HCT116 (cell line): ENCODE results near the gene ACOT9. TPM values are rescaled to one million over a fixed set of nuclear protein-coding genes. Genes with fewer than 3 reads are reported as not detected.

ENCODE experiments used
- ATAC-seq: fragments of 200-7000 bp; cut with Tn5 transposase; 2 replicates; pipeline ENCODE4 v1.9.1; 2020; ENCODE audit warnings: mild to moderate bottlenecking, moderate library complexity
- BruUV-seq: library from RNA; stranded (reverse); fragments of 400-500 nt; replicated peaks from 2 replicates; lab custom pipeline; 2021; lab: Mats Ljungman, UMichigan
- CTCF ChIA-PET: fragments of 300-600 bp; sonication (Branson Sonifier 250); formaldehyde crosslinking; loops from one replicate; lab custom pipeline; 2021; ENCODE audit warnings: antibody characterized with exemption; lab: Charles Lee
- POLR2A ChIA-PET: fragments of 300-600, 350-600 bp; sonication (Branson Sonifier 250); formaldehyde crosslinking; loops from one replicate; lab custom pipeline; 2021; ENCODE audit warnings: antibody characterized with exemption; lab: Charles Lee
- RAD21 ChIA-PET, 2 experiments: fragments of 300-600 bp; sonication (Branson Sonifier 250); formaldehyde crosslinking; loops; one replicate each; lab custom pipeline; 2023; ENCODE audit warnings: low total read pairs in 2 of 2; ENCODE audit not compliant: uncharacterized antibody in 2 of 2, unreplicated experiment in 2 of 2, low non-redundant PET in 1 of 2; lab: Charles Lee
- DNase-seq: peaks from one replicate; pipeline ENCODE4 v3.0.0-alpha.2; 2010; ENCODE audit warnings: low read depth, low spot score
- H2AFZ ChIP-seq: fragments of 200-600 bp; shearing (Covaris generic), sonication (generic); 2 replicates; pipeline ENCODE4 v1.6.1; 2017; ENCODE audit warnings: low read depth, mixed run types, mixed read lengths, antibody characterized with exemption, low read length; ENCODE audit not compliant: poor library complexity, severe bottlenecking
- H3K27ac ChIP-seq: 2 replicates; pipeline ENCODE4 v1.5.1; 2012; ENCODE audit warnings: low read depth, low read length
- H3K27me3 ChIP-seq: fragments of 200-600 bp; sonication (generic); 2 replicates; pipeline ENCODE4 v1.6.1; 2016; ENCODE audit warnings: mixed run types, low read length, mixed read lengths; ENCODE audit not compliant: insufficient read depth
- H3K36me3 ChIP-seq, 2 experiments: fragments of 200-500 bp in 1 of 2; fragments of 200-600 bp in 1 of 2; sonication (Bioruptor generic) in 1 of 2; sonication (generic) in 1 of 2; 2 replicates each; pipeline versions ENCODE4 v1.5.1 to v1.6.1; 2014 to 2016; ENCODE audit warnings: low read length in 2 of 2, inconsistent platforms in 1 of 2, mixed read lengths in 1 of 2, mixed run types in 1 of 2; ENCODE audit not compliant: insufficient read depth in 2 of 2, control insufficient read depth in 1 of 2
- H3K4me1 ChIP-seq, 2 experiments: fragments of 200-600 bp in 1 of 2; sonication (generic) in 1 of 2; 2 replicates each; pipeline versions ENCODE4 v1.5.1 to v1.6.1; 2012 to 2017; ENCODE audit warnings: low read length in 2 of 2, inconsistent platforms in 1 of 2, mild to moderate bottlenecking in 1 of 2, mixed read lengths in 1 of 2, mixed run types in 1 of 2, moderate library complexity in 1 of 2; ENCODE audit not compliant: insufficient read depth in 2 of 2, control insufficient read depth in 1 of 2
- H3K4me2 ChIP-seq: fragments of 200-600 bp; sonication (generic); 2 replicates; pipeline ENCODE4 v1.6.1; 2017; ENCODE audit warnings: mixed run types, low read length, mixed read lengths
- H3K4me3 ChIP-seq, 2 experiments: fragments of 200-600 bp in 1 of 2; sonication (generic) in 1 of 2; replicated peaks in 1 of 2; 2 replicates each; pipeline ENCODE4 v1.5.1; 2011 to 2016; ENCODE audit warnings: low read length in 2 of 2, control low read depth in 1 of 2, low read depth in 1 of 2, mild to moderate bottlenecking in 1 of 2, mixed read lengths in 1 of 2, mixed run types in 1 of 2
- H3K79me2 ChIP-seq: fragments of 200-600 bp; sonication (generic); 2 replicates; pipeline ENCODE4 v1.6.1; 2017; ENCODE audit warnings: mild to moderate bottlenecking, mixed run types, low read length, moderate library complexity, mixed read lengths; ENCODE audit not compliant: insufficient read depth
- H3K9ac ChIP-seq: fragments of 200-600 bp; sonication (generic); 2 replicates; pipeline ENCODE4 v1.6.1; 2016; ENCODE audit warnings: low read length, mixed read lengths
- H3K9me2 ChIP-seq: fragments of 200-600 bp; sonication (generic), shearing (Covaris generic); 2 replicates; pipeline ENCODE4 v1.6.1; 2017; ENCODE audit warnings: mixed run types, mild to moderate bottlenecking, moderate library complexity; ENCODE audit not compliant: insufficient read depth
- H3K9me3 ChIP-seq, 2 experiments: fragments of 200-500 bp in 1 of 2; fragments of 200-600 bp in 1 of 2; sonication (Bioruptor generic) in 1 of 2; sonication (generic) in 1 of 2; 2 replicates each; pipeline ENCODE4 v1.6.1; 2014 to 2017; ENCODE audit warnings: low read length in 2 of 2, mixed read lengths in 2 of 2, inconsistent platforms in 1 of 2, low read depth in 1 of 2, mild to moderate bottlenecking in 1 of 2, mixed run types in 1 of 2, moderate library complexity in 1 of 2; ENCODE audit not compliant: control insufficient read depth in 1 of 2, insufficient read depth in 1 of 2
- H4K20me1 ChIP-seq: fragments of 200-600 bp; sonication (generic), shearing (Covaris generic); 2 replicates; pipeline ENCODE4 v1.6.1; 2017; ENCODE audit warnings: mixed run types, mild to moderate bottlenecking, moderate library complexity; ENCODE audit not compliant: insufficient read depth
- CBX3 ChIP-seq: IDR thresholded peaks from 2 replicates; pipeline ENCODE4 v1.6.1; 2012; ENCODE audit warnings: low read depth
- CEBPB ChIP-seq: IDR thresholded peaks from 2 replicates; pipeline ENCODE4 v1.6.1; 2012; ENCODE audit warnings: low read depth
- EGR1 ChIP-seq: IDR thresholded peaks from 2 replicates; pipeline ENCODE4 v1.6.1; 2012; ENCODE audit warnings: low read depth
- ELF1 ChIP-seq: IDR thresholded peaks from 2 replicates; pipeline ENCODE4 v1.6.1; 2012; ENCODE audit warnings: low read depth, borderline replicate concordance
- EZH2 ChIP-seq: fragments of 200-600 bp; sonication (generic); IDR thresholded peaks from 2 replicates; pipeline ENCODE4 v1.6.1; 2017; ENCODE audit warnings: antibody characterized with exemption, mixed run types
- EZH2phosphoT487 ChIP-seq: fragments of 200-600 bp; IDR thresholded peaks from 2 replicates; pipeline ENCODE4 v1.6.1; 2018; ENCODE audit warnings: antibody characterized with exemption, borderline replicate concordance
- FOSL1 ChIP-seq: IDR thresholded peaks from 2 replicates; pipeline ENCODE4 v1.6.1; 2012; ENCODE audit warnings: low read depth
- JUND ChIP-seq: IDR thresholded peaks from 2 replicates; pipeline ENCODE4 v1.6.1; 2012
- POLR2A ChIP-seq: IDR thresholded peaks from 2 replicates; pipeline ENCODE4 v1.7.0; 2011; ENCODE audit warnings: borderline replicate concordance; ENCODE audit not compliant: insufficient read depth, insufficient read length; ENCODE audit errors: extremely low read depth
- POLR2AphosphoS5 ChIP-seq: IDR thresholded peaks from 2 replicates; pipeline ENCODE4 v1.6.1; 2011; ENCODE audit warnings: mild to moderate bottlenecking, low read depth, low read length, moderate library complexity
- RAD21 ChIP-seq: IDR thresholded peaks from 2 replicates; pipeline ENCODE4 v1.6.1; 2012; ENCODE audit warnings: low read depth, mild to moderate bottlenecking
- SIN3A ChIP-seq: IDR thresholded peaks from 2 replicates; pipeline ENCODE4 v1.6.1; 2012; ENCODE audit warnings: low read depth
- SRF ChIP-seq: IDR thresholded peaks from 2 replicates; pipeline ENCODE4 v1.6.1; 2012; ENCODE audit warnings: low read depth
- YY1 ChIP-seq: IDR thresholded peaks from 2 replicates; pipeline ENCODE4 v1.6.1; 2011; ENCODE audit warnings: low read length, low read depth, moderate library complexity, mild to moderate bottlenecking; ENCODE audit not compliant: insufficient replicate concordance; ENCODE audit errors: extremely low read depth
- ZFX ChIP-seq: fragments of 450-650 bp; IDR thresholded peaks from 2 replicates; pipeline ENCODE4 v1.6.1; 2017
- ZNF274 ChIP-seq: fragments of 200-500 bp; sonication (Bioruptor generic); IDR thresholded peaks from 2 replicates; pipeline ENCODE4 v1.6.1; 2014; ENCODE audit warnings: mild to moderate bottlenecking, low read depth, low read length, inconsistent platforms
- intact Hi-C: fragments of 100-400 bp; cut with micrococcal nuclease; formaldehyde crosslinking; loops from 2 replicates; pipeline ENCODE4 v1.10.0; 2022
- total RNA-seq: library from RNA; stranded (reverse); gene quantifications from one replicate; pipeline ENCODE4 v1.2.1, GENCODE V29; 2021; ENCODE audit not compliant: unreplicated experiment
- TF ChIP-seq, protein P1 (sequence below): IDR thresholded peaks from 2 replicates; pipeline ENCODE4 v1.6.1; 2011; ENCODE audit warnings: mild to moderate bottlenecking, low read length, moderate library complexity; ENCODE audit not compliant: insufficient replicate concordance; ENCODE audit errors: extremely low read depth
- TF ChIP-seq, protein P2 (sequence below): IDR thresholded peaks from 2 replicates; pipeline ENCODE4 v1.6.1; 2012
- TF ChIP-seq, protein P3 (sequence below): IDR thresholded peaks from 2 replicates; pipeline ENCODE4 v1.6.1; 2012
- TF ChIP-seq, protein P4 (sequence below), 3 experiments: fragments of 200-600 bp in 1 of 3; sonication (generic) in 1 of 3; IDR thresholded peaks in 2 of 3; conservative IDR thresholded peaks in 1 of 3; 2 replicates each; pipeline ENCODE4 v1.5.1; 2012 to 2017; ENCODE audit warnings: low read depth in 2 of 3, low read length in 2 of 3, antibody characterized with exemption in 1 of 3, borderline replicate concordance in 1 of 3, control low read depth in 1 of 3, mild to moderate bottlenecking in 1 of 3, mixed read lengths in 1 of 3, mixed run types in 1 of 3, moderate library complexity in 1 of 3; ENCODE audit not compliant: insufficient read depth in 1 of 3

Gene ACOT9
- total RNA-seq, 1 experiment from 2014 or later, result 59.7 TPM

DNA sequence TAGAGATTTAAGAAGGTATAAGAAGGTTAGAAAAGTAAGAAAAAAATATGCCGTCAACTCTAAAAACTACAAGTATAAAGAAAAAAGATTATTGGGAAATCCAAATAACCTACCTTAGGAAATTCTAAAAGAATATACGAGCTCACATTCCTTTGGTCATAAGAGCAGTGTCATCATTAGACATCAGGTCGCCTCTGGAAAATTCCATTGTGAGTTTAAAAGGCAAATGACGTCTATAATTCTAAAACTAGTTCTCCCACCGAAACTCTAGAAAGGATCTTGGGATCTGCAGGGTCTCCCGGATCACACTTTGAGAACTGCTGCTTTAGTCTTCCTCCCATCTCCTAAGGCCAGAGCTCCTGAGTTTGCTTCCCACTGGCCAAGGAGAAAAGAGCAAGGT, 39.4 kb upstream of the ACOT9 start:
- Histone ChIP-seq H4K20me1 (0 out of 2 replicates have a peak, but pooled peaks cover 6% of the 10 kb centered on the region), H3K27me3 (no peaks in the 10 kb centered on the region), H3K4me3 (peak overlapping the region; percentile 21 to 39), H3K9me3 (no peaks in the 10 kb centered on the region), H3K27ac (peak overlapping the region; percentile 90), H3K4me1 (peaks cover 26 to 60% of the 10 kb centered on the region in 2 experiments), H3K9me2 (no peaks in the 10 kb centered on the region), H3K79me2 (peaks cover 18% of the 10 kb centered on the region), H3K9ac (peak overlapping the region; percentile 56), H2AFZ (no peak overlapping the region), H3K36me3 (peaks cover 7 to 17% of the 10 kb centered on the region in 2 experiments), H3K4me2 (peak overlapping the region; percentile 64)
- DNase-seq (no peak), ATAC-seq (no peak)
- ChIA-PET POLR2A (interaction anchor here (0.6 to 7.7 kb wide), 20 partner anchors 11 to 272 kb away, joined by 3 to 75 read pairs (median 4); partner anchors contain the start of gene ACOT9), RAD21 (interaction anchor here in 1 of 2 experiments (1.4 kb wide), 1 partner anchor 119 kb away, joined by 5 read pairs; no protein-coding TSS in a partner anchor)
- BruUV-seq, result TSS peak; percentile 71
- TF ChIP-seq, protein P1, sequence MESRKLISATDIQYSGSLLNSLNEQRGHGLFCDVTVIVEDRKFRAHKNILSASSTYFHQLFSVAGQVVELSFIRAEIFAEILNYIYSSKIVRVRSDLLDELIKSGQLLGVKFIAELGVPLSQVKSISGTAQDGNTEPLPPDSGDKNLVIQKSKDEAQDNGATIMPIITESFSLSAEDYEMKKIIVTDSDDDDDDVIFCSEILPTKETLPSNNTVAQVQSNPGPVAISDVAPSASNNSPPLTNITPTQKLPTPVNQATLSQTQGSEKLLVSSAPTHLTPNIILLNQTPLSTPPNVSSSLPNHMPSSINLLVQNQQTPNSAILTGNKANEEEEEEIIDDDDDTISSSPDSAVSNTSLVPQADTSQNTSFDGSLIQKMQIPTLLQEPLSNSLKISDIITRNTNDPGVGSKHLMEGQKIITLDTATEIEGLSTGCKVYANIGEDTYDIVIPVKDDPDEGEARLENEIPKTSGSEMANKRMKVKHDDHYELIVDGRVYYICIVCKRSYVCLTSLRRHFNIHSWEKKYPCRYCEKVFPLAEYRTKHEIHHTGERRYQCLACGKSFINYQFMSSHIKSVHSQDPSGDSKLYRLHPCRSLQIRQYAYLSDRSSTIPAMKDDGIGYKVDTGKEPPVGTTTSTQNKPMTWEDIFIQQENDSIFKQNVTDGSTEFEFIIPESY, result no peak
- TF ChIP-seq, protein P2, sequence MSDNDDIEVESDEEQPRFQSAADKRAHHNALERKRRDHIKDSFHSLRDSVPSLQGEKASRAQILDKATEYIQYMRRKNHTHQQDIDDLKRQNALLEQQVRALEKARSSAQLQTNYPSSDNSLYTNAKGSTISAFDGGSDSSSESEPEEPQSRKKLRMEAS, result no peak
- no peak for TF ChIP-seq SRF
- TF ChIP-seq YY1, result no peak
- TF ChIP-seq POLR2A, result no peak
- TF ChIP-seq EZH2, result no peak
- no peak for TF ChIP-seq EGR1
- no peak for TF ChIP-seq SIN3A
- TF ChIP-seq RAD21, result no peak
- TF ChIP-seq ZNF274, result no peak
- no peak for TF ChIP-seq POLR2AphosphoS5
- no peak for TF ChIP-seq EZH2phosphoT487
- TF ChIP-seq, protein P3, sequence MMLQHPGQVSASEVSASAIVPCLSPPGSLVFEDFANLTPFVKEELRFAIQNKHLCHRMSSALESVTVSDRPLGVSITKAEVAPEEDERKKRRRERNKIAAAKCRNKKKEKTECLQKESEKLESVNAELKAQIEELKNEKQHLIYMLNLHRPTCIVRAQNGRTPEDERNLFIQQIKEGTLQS, result no peak
- TF ChIP-seq ZFX, result no peak
- TF ChIP-seq FOSL1, result no peak
- TF ChIP-seq JUND, result no peak
- TF ChIP-seq ELF1, result no peak
- no peak for TF ChIP-seq CEBPB
- TF ChIP-seq CBX3, result no peak
- TF ChIP-seq, protein P4, sequence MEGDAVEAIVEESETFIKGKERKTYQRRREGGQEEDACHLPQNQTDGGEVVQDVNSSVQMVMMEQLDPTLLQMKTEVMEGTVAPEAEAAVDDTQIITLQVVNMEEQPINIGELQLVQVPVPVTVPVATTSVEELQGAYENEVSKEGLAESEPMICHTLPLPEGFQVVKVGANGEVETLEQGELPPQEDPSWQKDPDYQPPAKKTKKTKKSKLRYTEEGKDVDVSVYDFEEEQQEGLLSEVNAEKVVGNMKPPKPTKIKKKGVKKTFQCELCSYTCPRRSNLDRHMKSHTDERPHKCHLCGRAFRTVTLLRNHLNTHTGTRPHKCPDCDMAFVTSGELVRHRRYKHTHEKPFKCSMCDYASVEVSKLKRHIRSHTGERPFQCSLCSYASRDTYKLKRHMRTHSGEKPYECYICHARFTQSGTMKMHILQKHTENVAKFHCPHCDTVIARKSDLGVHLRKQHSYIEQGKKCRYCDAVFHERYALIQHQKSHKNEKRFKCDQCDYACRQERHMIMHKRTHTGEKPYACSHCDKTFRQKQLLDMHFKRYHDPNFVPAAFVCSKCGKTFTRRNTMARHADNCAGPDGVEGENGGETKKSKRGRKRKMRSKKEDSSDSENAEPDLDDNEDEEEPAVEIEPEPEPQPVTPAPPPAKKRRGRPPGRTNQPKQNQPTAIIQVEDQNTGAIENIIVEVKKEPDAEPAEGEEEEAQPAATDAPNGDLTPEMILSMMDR (IDR thresholded peaks at IDR 0.05 in 2 of 3, conservative IDR thresholded peaks at IDR 0.05 in 1 of 3; ENCODE audit: borderline replicate concordance in 1 of 3, insufficient read depth in 1 of 3, low read depth in 2 of 3, low read length in 2 of 3), result no peak
- TF ChIP-seq, all 23 proteins: peak for 0
- intact Hi-C loops, result loop anchor here (1.0 to 2.0 kb wide), 2 partner anchors 88 to 120 kb away; no protein-coding TSS in a partner anchor
- CTCF ChIA-PET, result interaction anchor here (3.2 kb wide), 1 partner anchor 120 kb away, joined by 36 read pairs; no protein-coding TSS in a partner anchor
